GM12878 (cell line): ENCODE results near the gene PDE1C.

Experiments used
- RAD21 ChIP-seq: IDR thresholded peaks from 2 replicates; pipeline ENCODE4 v1.6.1; 2011; ENCODE audit warnings: mild to moderate bottlenecking, low read depth, low read length, moderate library complexity; ENCODE audit not compliant: insufficient read depth
- SIN3A ChIP-seq: IDR thresholded peaks from 2 replicates; pipeline ENCODE4 v1.6.1; 2012; ENCODE audit warnings: low read depth, low read length, improper control_type of control experiment
- STAT3 ChIP-seq: IDR thresholded peaks from 2 replicates; pipeline ENCODE4 v1.6.1; 2011; ENCODE audit warnings: low read depth, low read length, improper control_type of control experiment
- TCF7 ChIP-seq: IDR thresholded peaks from 2 replicates; pipeline ENCODE4 v1.6.1; 2014; ENCODE audit warnings: antibody characterized with exemption, borderline replicate concordance
- TF ChIP-seq, protein P1 (sequence below), 3 experiments: IDR thresholded peaks in 2 of 3; conservative IDR thresholded peaks in 1 of 3; 2 replicates each; pipeline ENCODE4 v1.5.1; 2011; ENCODE audit warnings: low read depth in 3 of 3, low read length in 3 of 3, mild to moderate bottlenecking in 3 of 3, control low read depth in 2 of 3, moderate library complexity in 2 of 3, inconsistent platforms in 1 of 3, mixed read lengths in 1 of 3; ENCODE audit not compliant: control insufficient read depth in 2 of 3, insufficient read depth in 1 of 3; ENCODE audit errors: extremely low read depth in 1 of 3
- TF ChIP-seq, protein P2 (sequence below): IDR thresholded peaks from 2 replicates; pipeline ENCODE4 v1.6.1; 2011; ENCODE audit warnings: low read depth, mild to moderate bottlenecking, low read length, moderate library complexity, borderline replicate concordance; ENCODE audit errors: extremely low read depth

DNA sequence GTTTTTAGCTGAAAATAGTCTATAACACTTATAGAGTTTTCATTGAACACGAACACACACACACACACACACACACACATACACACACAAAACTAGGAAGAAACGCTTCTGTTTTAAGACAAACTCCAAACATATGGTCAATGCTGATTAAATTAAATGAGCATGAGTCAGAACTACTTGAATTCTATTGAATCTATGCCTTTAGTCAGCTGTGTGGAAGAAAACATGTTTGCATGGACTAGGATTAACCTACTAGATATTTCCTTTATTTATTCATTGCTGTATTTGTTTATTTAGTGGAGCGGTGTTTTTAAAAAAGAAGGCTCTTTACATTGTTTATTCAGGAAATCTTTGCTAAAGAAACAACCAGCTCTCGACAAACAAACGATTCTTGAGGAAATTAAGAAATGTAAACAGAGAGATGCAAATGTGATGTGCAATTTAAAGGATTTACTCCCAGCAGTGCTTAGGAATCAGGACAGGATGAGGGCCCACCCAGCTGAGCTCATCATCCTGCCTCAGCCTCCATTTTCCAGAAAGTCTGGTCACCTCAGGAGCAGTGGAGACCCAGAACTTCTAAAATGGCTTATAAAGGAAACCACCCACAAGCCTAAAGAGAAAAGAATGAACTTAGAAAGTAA lies 83.2 kb downstream of the PDE1C start:
- TF ChIP-seq, protein P1, sequence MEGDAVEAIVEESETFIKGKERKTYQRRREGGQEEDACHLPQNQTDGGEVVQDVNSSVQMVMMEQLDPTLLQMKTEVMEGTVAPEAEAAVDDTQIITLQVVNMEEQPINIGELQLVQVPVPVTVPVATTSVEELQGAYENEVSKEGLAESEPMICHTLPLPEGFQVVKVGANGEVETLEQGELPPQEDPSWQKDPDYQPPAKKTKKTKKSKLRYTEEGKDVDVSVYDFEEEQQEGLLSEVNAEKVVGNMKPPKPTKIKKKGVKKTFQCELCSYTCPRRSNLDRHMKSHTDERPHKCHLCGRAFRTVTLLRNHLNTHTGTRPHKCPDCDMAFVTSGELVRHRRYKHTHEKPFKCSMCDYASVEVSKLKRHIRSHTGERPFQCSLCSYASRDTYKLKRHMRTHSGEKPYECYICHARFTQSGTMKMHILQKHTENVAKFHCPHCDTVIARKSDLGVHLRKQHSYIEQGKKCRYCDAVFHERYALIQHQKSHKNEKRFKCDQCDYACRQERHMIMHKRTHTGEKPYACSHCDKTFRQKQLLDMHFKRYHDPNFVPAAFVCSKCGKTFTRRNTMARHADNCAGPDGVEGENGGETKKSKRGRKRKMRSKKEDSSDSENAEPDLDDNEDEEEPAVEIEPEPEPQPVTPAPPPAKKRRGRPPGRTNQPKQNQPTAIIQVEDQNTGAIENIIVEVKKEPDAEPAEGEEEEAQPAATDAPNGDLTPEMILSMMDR (IDR thresholded peaks at IDR 0.05 in 2 of 3, conservative IDR thresholded peaks at IDR 0.05 in 1 of 3; ENCODE audit: control insufficient read depth in 2 of 3, extremely low read depth in 1 of 3, insufficient read depth in 1 of 3, low read depth in 3 of 3, low read length in 3 of 3), result no peak
- no peak for TF ChIP-seq STAT3
- TF ChIP-seq TCF7, result no peak
- TF ChIP-seq, protein P2, sequence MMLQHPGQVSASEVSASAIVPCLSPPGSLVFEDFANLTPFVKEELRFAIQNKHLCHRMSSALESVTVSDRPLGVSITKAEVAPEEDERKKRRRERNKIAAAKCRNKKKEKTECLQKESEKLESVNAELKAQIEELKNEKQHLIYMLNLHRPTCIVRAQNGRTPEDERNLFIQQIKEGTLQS, result no peak
- no peak for TF ChIP-seq SIN3A
- TF ChIP-seq RAD21, result no peak
